Psoas muscle (tissue), 8 donors: ENCODE data around the gene NT5C3A. TPM values are rescaled to one million over a fixed set of nuclear protein-coding genes. Genes with fewer than 3 reads are reported as not detected.
"Not testable (repeated sequence)": the region's sequence is repeated elsewhere in the genome, so short reads cannot be mapped to it uniquely, and the experiment has no call there.

ENCODE experiments used
- ATAC-seq, 4 donors: fragments of 200-7000 bp; cut with Tn5 transposase; one replicate each; pipeline ENCODE4 v1.9.1; 2020; ENCODE audit warnings: moderate library complexity in 3 of 4, mild to moderate bottlenecking in 2 of 4
- DNase-seq, 2 donors: peaks; one replicate each; pipeline ENCODE4 v3.0.0-alpha.2; 2020
- H3K27ac ChIP-seq: fragments of 200-600 bp; one replicate; pipeline ENCODE4 v1.8.0; 2022
- H3K27me3 ChIP-seq, 3 donors: fragments of 200-600 bp in 1 of 3; one replicate each; pipeline versions ENCODE4 v1.6.1 to v1.8.0; 2013 to 2022; ENCODE audit warnings: low read length in 2 of 3, mild to moderate bottlenecking in 2 of 3, moderate library complexity in 1 of 3; ENCODE audit not compliant: insufficient read depth in 3 of 3
- H3K36me3 ChIP-seq, 2 donors: fragments of 200-600 bp in 1 of 2; one replicate each; pipeline versions ENCODE4 v1.6.1 to v1.8.0; 2013 to 2022; ENCODE audit warnings: low read depth in 1 of 2, mild to moderate bottlenecking in 1 of 2, moderate library complexity in 1 of 2; ENCODE audit not compliant: insufficient read depth in 1 of 2
- H3K4me1 ChIP-seq: fragments of 200-600 bp; one replicate; pipeline ENCODE4 v1.8.0; 2022
- H3K4me3 ChIP-seq: fragments of 200-600 bp; one replicate; pipeline ENCODE4 v1.8.0; 2022; ENCODE audit warnings: mild to moderate bottlenecking
- H3K9me3 ChIP-seq: fragments of 200-600 bp; one replicate; pipeline ENCODE4 v1.8.0; 2022
- WGBS, 3 donors: extraction: QIAGEN DNeasy Blood & Tissue Kit; methylation state at CpG; one replicate each; pipeline versions ENCODE4 v1.1.6 to v1.1.7; 2013; 5-methylcytosine and 5-hydroxymethylcytosine counted together
- intact Hi-C, 2 donors: fragments of 100-400 bp; cut with DNase I; formaldehyde crosslinking; loops; one replicate each; pipeline versions ENCODE4 v1.11.0 to v1.14.2; 2022
- polyA plus RNA-seq, 3 donors: library from polyadenylated mRNA; stranded (reverse); fragments of 200-250 nt; gene quantifications; one replicate each; pipeline ENCODE4 v1.2.3, GENCODE V29; 2013
- total RNA-seq, 4 donors: library from RNA; stranded (reverse); fragmentation: NEBNext Ultra II Directional in 2 of 4; extraction: Animal tissue kit (Norgen Biotek cat#: 25700) in 2 of 4; gene quantifications; one replicate each; pipeline versions ENCODE4 v1.2.1 to v1.2.4, GENCODE V29; 2021 to 2023
- TF ChIP-seq, protein P1 (sequence below): fragments of 200-600 bp; IDR thresholded peaks from one replicate; pipeline ENCODE4 v1.8.0; 2022; ENCODE audit warnings: antibody characterized with exemption
- donor health status: healthy with polysubstance abuse.
- donor health status: DM: no; HTN: no; CAD: no; lungs with moderate emphysema.
- donor health status: Bipolar disorder and iron deficiency.
- donor health status: healthy.
- donor health status: DM: yes; HTN: yes; CAD: no.
- donor health status: DM: no; HTN: no; CAD: no.
- donor health status: DM: no; HTN: no; CAD: no.
- donor health status: DM: yes; HTN: yes; CAD: no.

The NT5C3A gene
- total and polyA plus RNA-seq, 7 donors = 17.6 to 108 (median 43.7) TPM

DNA sequence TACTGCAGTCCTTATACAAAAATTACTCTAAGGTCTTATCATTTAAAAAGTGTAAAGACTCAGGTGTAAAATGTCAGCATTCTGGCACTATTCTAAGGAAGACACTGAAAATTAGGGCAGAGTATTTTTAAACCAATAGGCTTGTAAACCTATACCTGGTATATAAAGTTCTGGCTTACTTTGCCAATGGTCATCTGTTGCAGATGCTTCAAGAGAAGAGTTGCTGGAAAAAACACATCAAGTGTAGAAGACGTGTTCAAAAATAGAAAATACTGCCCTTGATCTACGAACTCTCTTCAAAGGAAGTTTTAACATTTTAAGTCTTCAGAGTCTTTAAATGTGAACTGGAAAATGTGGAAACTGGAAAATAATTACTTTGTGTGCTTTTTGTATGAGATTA is 23.9 kb downstream of the NT5C3A start:
- H3K9me3 ChIP-seq = no peaks in the 10 kb centered on the region
- H3K27me3 ChIP-seq = no peaks in the 10 kb centered on the region
- H3K4me3 ChIP-seq = peak overlapping the region; percentile 76
- WGBS, 3 donors = 3% methylated on average over 2 of the region's 2 CpGs
- TF ChIP-seq, protein P1, sequence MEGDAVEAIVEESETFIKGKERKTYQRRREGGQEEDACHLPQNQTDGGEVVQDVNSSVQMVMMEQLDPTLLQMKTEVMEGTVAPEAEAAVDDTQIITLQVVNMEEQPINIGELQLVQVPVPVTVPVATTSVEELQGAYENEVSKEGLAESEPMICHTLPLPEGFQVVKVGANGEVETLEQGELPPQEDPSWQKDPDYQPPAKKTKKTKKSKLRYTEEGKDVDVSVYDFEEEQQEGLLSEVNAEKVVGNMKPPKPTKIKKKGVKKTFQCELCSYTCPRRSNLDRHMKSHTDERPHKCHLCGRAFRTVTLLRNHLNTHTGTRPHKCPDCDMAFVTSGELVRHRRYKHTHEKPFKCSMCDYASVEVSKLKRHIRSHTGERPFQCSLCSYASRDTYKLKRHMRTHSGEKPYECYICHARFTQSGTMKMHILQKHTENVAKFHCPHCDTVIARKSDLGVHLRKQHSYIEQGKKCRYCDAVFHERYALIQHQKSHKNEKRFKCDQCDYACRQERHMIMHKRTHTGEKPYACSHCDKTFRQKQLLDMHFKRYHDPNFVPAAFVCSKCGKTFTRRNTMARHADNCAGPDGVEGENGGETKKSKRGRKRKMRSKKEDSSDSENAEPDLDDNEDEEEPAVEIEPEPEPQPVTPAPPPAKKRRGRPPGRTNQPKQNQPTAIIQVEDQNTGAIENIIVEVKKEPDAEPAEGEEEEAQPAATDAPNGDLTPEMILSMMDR = no peak
- H3K4me1 ChIP-seq = peaks cover 25% of the 10 kb centered on the region
- DNase-seq = no peak
- intact Hi-C loops = loop anchor here in 1 of 2 donors (5.0 kb wide), 1 partner anchor 81 kb away; the partner anchor contains the start of gene FKBP9
- H3K36me3 ChIP-seq = peaks cover 0 to 5% of the 10 kb centered on the region in 2 donors
- peak in 3 of 4 donors; percentile 39 to 47 (median 42) for ATAC-seq
- peak overlapping the region; percentile 83 for H3K27ac ChIP-seq

DNA sequence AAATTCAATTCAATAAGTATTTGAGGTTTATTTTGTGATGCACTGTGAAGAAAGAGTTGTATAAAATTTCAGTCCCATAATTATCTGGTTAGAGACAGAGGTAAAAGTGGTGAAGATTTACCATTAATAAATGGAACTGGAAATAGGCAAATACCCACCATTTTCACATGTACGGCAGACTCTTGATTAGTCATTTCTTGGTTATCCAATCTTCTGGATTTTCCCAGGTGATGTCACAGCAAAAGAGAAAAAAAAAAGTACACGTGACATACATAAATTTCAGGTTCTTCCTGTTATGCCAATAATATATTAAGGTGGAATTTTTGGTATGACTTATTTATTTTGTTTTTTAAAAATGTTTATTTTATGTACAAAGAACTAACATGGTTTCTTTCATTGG is 26.8 kb downstream of the NT5C3A start:
- H3K4me1 ChIP-seq = peaks cover 4% of the 10 kb centered on the region
- H3K27ac ChIP-seq = no peak overlapping the region
- ATAC-seq (no peak), DNase-seq (no peak)
- H3K27me3 ChIP-seq = no peaks in the 10 kb centered on the region
- TF ChIP-seq, protein P1 = no peak
- 85 to 92% (median 88%) methylated on average over 2 of the region's 2 CpGs for WGBS, 3 donors
- no peak overlapping the region for H3K4me3 ChIP-seq
- H3K9me3 ChIP-seq = no peaks in the 10 kb centered on the region
- H3K36me3 ChIP-seq = peaks cover 0 to 5% of the 10 kb centered on the region in 2 donors
- intact Hi-C loops = loop anchor here in 1 of 2 donors (5.0 kb wide), 1 partner anchor 78 kb away; the partner anchor contains the start of gene FKBP9

DNA sequence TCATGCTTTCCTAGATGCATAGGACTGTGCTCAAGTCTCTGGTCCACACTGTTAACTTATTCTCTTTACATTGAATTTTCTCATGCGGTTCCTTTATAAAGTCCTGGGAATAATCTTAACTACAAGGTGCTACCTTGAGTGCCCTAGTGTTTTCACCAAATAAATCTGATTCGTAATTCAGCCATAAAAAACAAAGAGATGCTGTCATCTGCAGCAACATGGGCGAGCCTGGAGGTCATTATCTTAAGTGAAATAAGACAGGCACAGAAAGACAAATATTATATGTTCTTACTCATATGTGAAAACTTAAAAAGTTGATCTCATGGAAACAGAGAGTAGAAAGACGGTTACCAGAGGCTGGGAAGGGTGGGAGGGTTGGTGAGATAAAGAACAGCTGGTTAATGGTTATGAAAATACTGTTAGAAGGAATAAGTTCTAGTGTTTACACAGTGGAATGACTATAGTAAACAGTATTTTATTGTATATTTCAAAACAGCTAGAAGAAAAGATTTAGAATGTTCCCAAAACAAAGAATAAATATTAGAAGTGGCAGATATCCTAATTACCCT is 38.3 kb downstream of the NT5C3A start:
- no peak for ATAC-seq
- intact Hi-C loops = no loop called here
- Histone ChIP-seq H3K27me3 (no peaks in the 10 kb centered on the region), H3K4me3 (no peak overlapping the region), H3K27ac (no peak overlapping the region), H3K4me1 (no peaks in the 10 kb centered on the region), H3K36me3 (peaks cover 0 to 81% of the 10 kb centered on the region in 2 donors), H3K9me3 (no peaks in the 10 kb centered on the region)
- TF ChIP-seq, protein P1 = no peak
- 94 to 97% (median 95%) methylated on average over 4 of the region's 4 CpGs for WGBS, 3 donors
- DNase-seq = no peak

- Histone ChIP-seq H3K4me1 (no peaks in the 10 kb centered on the region), H3K27me3 (no peaks in the 10 kb centered on the region), H3K27ac (no peak overlapping the region), H3K4me3 (no peak overlapping the region), H3K9me3 (no peaks in the 10 kb centered on the region), H3K36me3 (peaks cover 0 to 58% of the 10 kb centered on the region in 2 donors)
- ATAC-seq (no peak), DNase-seq (no peak)
- intact Hi-C loops = no loop called here
- TF ChIP-seq, protein P1 = no peak
These were observed 50.2 kb downstream of the NT5C3A start for GRCh38 chr7:33012364-33012763.

DNA sequence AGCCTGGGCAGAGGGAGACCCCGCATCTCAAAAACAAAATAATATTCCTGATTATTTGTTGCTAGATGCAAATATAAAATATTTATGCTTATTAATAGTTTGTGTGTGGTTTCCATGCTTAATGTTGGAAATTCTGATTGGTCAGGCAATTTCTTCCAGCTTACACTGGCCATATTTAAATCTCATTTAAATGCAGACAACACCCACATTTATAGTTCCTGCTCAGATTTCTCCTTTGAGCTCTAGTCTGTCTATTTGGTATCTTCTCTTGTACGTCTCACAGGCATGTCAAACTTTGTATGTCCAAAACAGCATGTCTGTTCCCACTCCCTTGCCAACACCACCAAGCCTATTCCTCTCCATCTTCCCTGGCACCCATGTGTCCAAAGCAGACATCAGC is 52.8 kb downstream of the NT5C3A start:
- H3K27ac ChIP-seq = no peak overlapping the region
- DNase-seq (no peak), ATAC-seq (no peak)
- H3K4me3 ChIP-seq = no peak overlapping the region
- WGBS, 3 donors = 90 to 97% (median 91%) methylated on average over 2 of the region's 2 CpGs
- TF ChIP-seq, protein P1 = no peak
- H3K9me3 ChIP-seq = no peaks in the 10 kb centered on the region
- no peaks in the 10 kb centered on the region for H3K4me1 ChIP-seq
- peaks cover 0 to 44% of the 10 kb centered on the region in 2 donors for H3K36me3 ChIP-seq
- H3K27me3 ChIP-seq = no peaks in the 10 kb centered on the region
- intact Hi-C loops = no loop called here

- H3K27me3 ChIP-seq, H3K4me3 ChIP-seq, H3K4me1 ChIP-seq, DNase-seq, H3K9me3 ChIP-seq, ATAC-seq, intact Hi-C loops, H3K27ac ChIP-seq: not testable (repeated sequence)
- WGBS, 3 donors = 86 to 95% (median 92%) methylated on average over 4 of the region's 4 CpGs
- peaks cover 0 to 21% of the 10 kb centered on the region in 2 donors for H3K36me3 ChIP-seq
These were observed 56.9 kb downstream of the NT5C3A start for GRCh38 chr7:33005690-33006089.

DNA sequence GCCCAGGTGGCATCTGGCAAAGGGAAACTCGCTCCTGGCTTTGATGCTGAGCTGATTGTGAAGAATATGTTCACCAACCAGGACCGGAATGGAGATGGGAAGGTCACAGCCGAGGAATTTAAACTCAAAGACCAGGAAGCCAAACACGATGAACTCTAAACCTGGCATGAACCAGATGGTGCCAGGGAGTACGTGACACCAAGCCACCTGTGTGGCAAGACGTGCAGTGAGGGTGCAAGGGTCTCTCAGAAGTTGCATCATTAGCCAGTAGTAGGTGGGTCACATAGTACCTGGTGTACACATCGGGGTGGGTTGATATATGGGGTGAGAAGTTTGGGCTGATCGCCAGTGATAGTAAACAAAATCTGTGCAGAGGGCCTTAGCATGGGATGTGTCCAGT is 57.4 kb downstream of the NT5C3A start:
- H3K4me3 ChIP-seq, ATAC-seq, H3K27me3 ChIP-seq, H3K27ac ChIP-seq, intact Hi-C loops, H3K4me1 ChIP-seq, H3K9me3 ChIP-seq, DNase-seq: not testable (repeated sequence)
- 85 to 91% (median 90%) methylated on average over 7 to 8 of the region's 8 CpGs for WGBS, 3 donors
- H3K36me3 ChIP-seq = peaks cover 0 to 21% of the 10 kb centered on the region in 2 donors
